IMR-90 (cell line): Measurements from ENCODE around the gene CDH1.

Experiments
- CEBPB ChIP-seq: IDR thresholded peaks from 2 replicates; pipeline ENCODE4 v1.6.1; 2012; ENCODE audit warnings: low read depth, low read length, improper control_type of control experiment
- CTCF ChIP-seq: conservative IDR thresholded peaks from 2 replicates; pipeline ENCODE4 v1.5.1; 2012; ENCODE audit warnings: mild to moderate bottlenecking, low read depth, low read length, improper control_type of control experiment
- ELK1 ChIP-seq: fragments of 150-350 bp; IDR thresholded peaks from 2 replicates; pipeline ENCODE4 v1.6.1; 2016; ENCODE audit warnings: low read depth, mild to moderate bottlenecking, low read length, moderate library complexity, borderline replicate concordance
- MAFK ChIP-seq: IDR thresholded peaks from 2 replicates; pipeline ENCODE4 v1.6.1; 2012; ENCODE audit warnings: low read depth, low read length, improper control_type of control experiment
- MAZ ChIP-seq: IDR thresholded peaks from 2 replicates; pipeline ENCODE4 v1.6.1; 2012; ENCODE audit warnings: low read depth, mild to moderate bottlenecking, low read length, improper control_type of control experiment, moderate library complexity, borderline replicate concordance
- MXI1 ChIP-seq: IDR thresholded peaks from 2 replicates; pipeline ENCODE4 v1.6.1; 2012; ENCODE audit warnings: low read depth, mild to moderate bottlenecking, low read length, moderate library complexity, borderline replicate concordance
- POLR2A ChIP-seq: IDR thresholded peaks from 2 replicates; pipeline ENCODE4 v1.6.1; 2012; ENCODE audit warnings: mild to moderate bottlenecking, low read depth, low read length
- RAD21 ChIP-seq: IDR thresholded peaks from 2 replicates; pipeline ENCODE4 v1.6.1; 2012; ENCODE audit warnings: low read length, improper control_type of control experiment
- RCOR1 ChIP-seq: IDR thresholded peaks from 2 replicates; pipeline ENCODE4 v1.6.1; 2012; ENCODE audit warnings: mild to moderate bottlenecking, low read length, improper control_type of control experiment; ENCODE audit not compliant: insufficient replicate concordance
- RFX5 ChIP-seq: IDR thresholded peaks from 2 replicates; pipeline ENCODE4 v1.8.0; 2012; ENCODE audit warnings: low read depth, mild to moderate bottlenecking, low read length, moderate library complexity
- SMC3 ChIP-seq: fragments of 150-350 bp; IDR thresholded peaks from 2 replicates; pipeline ENCODE4 v1.6.1; 2016; ENCODE audit warnings: low read depth, mild to moderate bottlenecking, antibody characterized with exemption, low read length, moderate library complexity
- USF2 ChIP-seq: fragments of 150-350 bp; IDR thresholded peaks from 2 replicates; pipeline ENCODE4 v1.6.1; 2017; ENCODE audit warnings: mild to moderate bottlenecking, antibody characterized with exemption, low read length, low read depth

- TF ChIP-seq POLR2A (no peak), MXI1 (no peak), RFX5 (no peak), CTCF (no peak), RCOR1 (no peak), SMC3 (no peak), RAD21 (no peak), CEBPB (no peak), MAZ (no peak), MAFK (no peak), USF2 (no peak), ELK1 (no peak)
Observed at GRCh38 chr16:68875871-68876270, 138.8 kb downstream of the CDH1 start.
